Nephron progenitor cell (in vitro differentiated cells): Measurements from ENCODE around the gene PCSK6.

Source experiments
- DNase-seq: peaks from one replicate; pipeline ENCODE4 v3.0.0; 2021
- H3K27ac Mint-ChIP-seq: 2 replicates; pipeline ENCODE4 v1.8.0; 2021; ENCODE audit warnings: mild to moderate bottlenecking, moderate library complexity, mixed read lengths
- H3K27me3 Mint-ChIP-seq: 2 replicates; pipeline ENCODE4 v1.8.0; 2021; ENCODE audit warnings: mild to moderate bottlenecking, low read depth, mixed read lengths; ENCODE audit not compliant: poor library complexity
- H3K36me3 Mint-ChIP-seq: 2 replicates; pipeline ENCODE4 v1.8.0; 2021; ENCODE audit warnings: low read depth, mixed read lengths
- H3K4me1 Mint-ChIP-seq: 2 replicates; pipeline ENCODE4 v1.8.0; 2021; ENCODE audit warnings: mixed read lengths
- H3K4me3 Mint-ChIP-seq: 2 replicates; pipeline ENCODE4 v1.8.0; 2021; ENCODE audit warnings: mild to moderate bottlenecking, moderate library complexity, mixed read lengths
- H3K9me3 Mint-ChIP-seq: 2 replicates; pipeline ENCODE4 v1.8.0; 2021; ENCODE audit warnings: mild to moderate bottlenecking, moderate library complexity, mixed read lengths
- CTCF ChIP-seq: fragments of 200-600 bp; sonication (generic); IDR thresholded peaks from 2 replicates; pipeline ENCODE4 v1.5.0; 2021; ENCODE audit warnings: antibody characterized with exemption

The PCSK6 gene

GRCh38 chr15:101451846-101452245 lies 37.7 kb downstream of the PCSK6 start:
- no peak for TF ChIP-seq CTCF
- Mint-ChIP-seq H3K4me3 (no peak overlapping the region), H3K36me3 (no peaks in the 10 kb centered on the region), H3K27ac (no peak overlapping the region), H3K9me3 (no peaks in the 10 kb centered on the region), H3K27me3 (peaks cover 7% of the 10 kb centered on the region), H3K4me1 (peaks cover 47% of the 10 kb centered on the region)
- DNase-seq = no peak

GRCh38 chr15:101451266-101451799 lies 38.2 kb downstream of the PCSK6 start:
- Mint-ChIP-seq H3K4me1 (peaks cover 47% of the 10 kb centered on the region), H3K27me3 (peaks cover 7% of the 10 kb centered on the region), H3K9me3 (no peaks in the 10 kb centered on the region), H3K4me3 (no peak overlapping the region), H3K27ac (no peak overlapping the region), H3K36me3 (no peaks in the 10 kb centered on the region)
- no peak for DNase-seq
- TF ChIP-seq CTCF = no peak

GRCh38 chr15:101450403-101451265 lies 38.9 kb downstream of the PCSK6 start:
- Mint-ChIP-seq H3K4me1 (peaks cover 43% of the 10 kb centered on the region), H3K36me3 (no peaks in the 10 kb centered on the region), H3K4me3 (no peak overlapping the region), H3K27me3 (peaks cover 4% of the 10 kb centered on the region), H3K9me3 (no peaks in the 10 kb centered on the region), H3K27ac (no peak overlapping the region)
- no peak for TF ChIP-seq CTCF
- DNase-seq = no peak

GRCh38 chr15:101449471-101450402 lies 39.8 kb downstream of the PCSK6 start:
- Mint-ChIP-seq H3K4me1 (peaks cover 35% of the 10 kb centered on the region), H3K27ac (no peak overlapping the region), H3K36me3 (no peaks in the 10 kb centered on the region), H3K27me3 (peaks cover 4% of the 10 kb centered on the region), H3K4me3 (no peak overlapping the region), H3K9me3 (no peaks in the 10 kb centered on the region)
- DNase-seq = no peak
- no peak for TF ChIP-seq CTCF

GRCh38 chr15:101448336-101448735 lies 41.2 kb downstream of the PCSK6 start:
- TF ChIP-seq CTCF = no peak
- Mint-ChIP-seq H3K27ac (no peak overlapping the region), H3K9me3 (no peaks in the 10 kb centered on the region), H3K4me3 (no peak overlapping the region), H3K36me3 (no peaks in the 10 kb centered on the region), H3K27me3 (peaks cover 4% of the 10 kb centered on the region), H3K4me1 (peaks cover 31% of the 10 kb centered on the region)
- DNase-seq = no peak
